Measurements from ENCODE around the gene SPEF1. TPM values are rescaled to one million over a fixed set of nuclear protein-coding genes. Genes with fewer than 3 reads are reported as not detected.

SPEF1 gene
- polyA plus RNA-seq, 3 donors: 0.09 TPM; not detected in 2

DNA sequence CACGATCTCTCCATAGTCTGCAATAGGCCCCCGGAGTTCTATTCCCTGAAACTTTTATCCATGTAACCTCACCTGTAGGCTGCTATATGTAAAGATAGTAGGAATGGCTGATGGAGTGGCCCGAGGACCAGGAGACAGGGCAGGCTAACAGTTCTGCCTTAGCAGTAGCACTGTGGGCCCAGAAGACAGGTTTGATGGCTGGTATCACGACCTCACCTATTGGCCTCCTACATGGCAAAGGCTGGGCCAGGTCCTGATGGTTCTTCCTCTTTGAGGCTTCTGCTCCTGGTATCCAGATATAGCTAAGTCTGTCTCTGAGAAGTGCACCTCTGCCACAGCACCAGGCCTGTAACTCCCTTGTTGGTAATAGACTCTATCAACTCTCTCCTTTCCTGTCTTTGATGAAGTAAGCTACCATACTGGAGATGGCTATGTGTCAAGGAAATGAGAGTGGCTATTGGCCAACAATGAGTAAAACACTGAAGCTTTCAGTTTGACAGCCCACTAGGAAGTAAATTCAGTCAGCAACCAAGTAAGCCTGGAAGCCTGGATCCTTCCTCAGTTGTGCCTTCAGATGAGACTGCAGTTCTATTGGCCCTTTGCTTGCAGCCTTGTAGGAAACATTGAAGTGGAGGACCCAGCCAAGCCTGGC, 5.7 kb downstream of the SPEF1 start:
- Histone ChIP-seq H3K4me1 (ENCODE audit: control insufficient read depth in 1 of 2, insufficient read depth in 2 of 2, low read length in 2 of 2) (peaks cover 19 to 21% of the 10 kb centered on the region in 2 donors), H3K27ac (ENCODE audit: low read depth in 1 of 2, low read length in 2 of 2) (no peak overlapping the region), H3K79me2 (ENCODE audit: insufficient read depth, low read length) (no peaks in the 10 kb centered on the region), H3K9ac (ENCODE audit: insufficient read depth, low read length, poor library complexity, severe bottlenecking) (no peak overlapping the region), H3K27me3 (ENCODE audit: control insufficient read depth in 2 of 2, insufficient read depth in 2 of 2, low read length in 2 of 2) (peaks cover 17 to 23% of the 10 kb centered on the region in 2 donors), H3K36me3 (replicated peaks in 1 of 2; ENCODE audit: control insufficient read depth in 1 of 2, insufficient read depth in 2 of 2, low read length in 2 of 2) (no peaks in the 10 kb centered on the region), H2AFZ (ENCODE audit: insufficient read depth, low read depth, low read length, poor library complexity, severe bottlenecking) (no peak overlapping the region), H4K20me1 (ENCODE audit: insufficient read depth, low read length) (no peaks in the 10 kb centered on the region), H3K4me2 (replicated peaks; ENCODE audit: extremely low read depth, low read length, poor library complexity, severe bottlenecking) (no peak overlapping the region), H3K9me3 (replicated peaks in 1 of 2; ENCODE audit: control insufficient read depth in 1 of 2, insufficient read depth in 1 of 2, low read length in 2 of 2) (peaks cover 10 to 14% of the 10 kb centered on the region in 2 donors), H3K4me3 (replicated peaks in 1 of 3; ENCODE audit: low read depth in 2 of 3, low read length in 3 of 3) (no peak overlapping the region)
- WGBS (ENCODE audit: insufficient coverage): 71% methylated on average over 1 of the region's 4 CpGs
- TF ChIP-seq, protein P1, sequence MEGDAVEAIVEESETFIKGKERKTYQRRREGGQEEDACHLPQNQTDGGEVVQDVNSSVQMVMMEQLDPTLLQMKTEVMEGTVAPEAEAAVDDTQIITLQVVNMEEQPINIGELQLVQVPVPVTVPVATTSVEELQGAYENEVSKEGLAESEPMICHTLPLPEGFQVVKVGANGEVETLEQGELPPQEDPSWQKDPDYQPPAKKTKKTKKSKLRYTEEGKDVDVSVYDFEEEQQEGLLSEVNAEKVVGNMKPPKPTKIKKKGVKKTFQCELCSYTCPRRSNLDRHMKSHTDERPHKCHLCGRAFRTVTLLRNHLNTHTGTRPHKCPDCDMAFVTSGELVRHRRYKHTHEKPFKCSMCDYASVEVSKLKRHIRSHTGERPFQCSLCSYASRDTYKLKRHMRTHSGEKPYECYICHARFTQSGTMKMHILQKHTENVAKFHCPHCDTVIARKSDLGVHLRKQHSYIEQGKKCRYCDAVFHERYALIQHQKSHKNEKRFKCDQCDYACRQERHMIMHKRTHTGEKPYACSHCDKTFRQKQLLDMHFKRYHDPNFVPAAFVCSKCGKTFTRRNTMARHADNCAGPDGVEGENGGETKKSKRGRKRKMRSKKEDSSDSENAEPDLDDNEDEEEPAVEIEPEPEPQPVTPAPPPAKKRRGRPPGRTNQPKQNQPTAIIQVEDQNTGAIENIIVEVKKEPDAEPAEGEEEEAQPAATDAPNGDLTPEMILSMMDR (IDR thresholded peaks at IDR 0.05): no peak
- peaks cover 26 to 34% (median 28%) of the 10 kb centered on the region in 3 donors for H3K27me3 Mint-ChIP-seq (ENCODE audit: low read depth in 3 of 3)
- peaks cover 0 to 19% (median 8%) of the 10 kb centered on the region in 7 donors for H3K9me3 Mint-ChIP-seq
- peak in 1 of 3 donors; percentile 18 for DNase-seq
- no peak overlapping the region for H3K4me3 Mint-ChIP-seq
- H3K4me1 Mint-ChIP-seq: peaks cover 33% of the 10 kb centered on the region
- no peak overlapping the region for H3K27ac Mint-ChIP-seq
- intact Hi-C loops (cut with micrococcal nuclease): no loop called here
- H3K36me3 Mint-ChIP-seq: peaks cover 3% of the 10 kb centered on the region in 2 donors

DNA sequence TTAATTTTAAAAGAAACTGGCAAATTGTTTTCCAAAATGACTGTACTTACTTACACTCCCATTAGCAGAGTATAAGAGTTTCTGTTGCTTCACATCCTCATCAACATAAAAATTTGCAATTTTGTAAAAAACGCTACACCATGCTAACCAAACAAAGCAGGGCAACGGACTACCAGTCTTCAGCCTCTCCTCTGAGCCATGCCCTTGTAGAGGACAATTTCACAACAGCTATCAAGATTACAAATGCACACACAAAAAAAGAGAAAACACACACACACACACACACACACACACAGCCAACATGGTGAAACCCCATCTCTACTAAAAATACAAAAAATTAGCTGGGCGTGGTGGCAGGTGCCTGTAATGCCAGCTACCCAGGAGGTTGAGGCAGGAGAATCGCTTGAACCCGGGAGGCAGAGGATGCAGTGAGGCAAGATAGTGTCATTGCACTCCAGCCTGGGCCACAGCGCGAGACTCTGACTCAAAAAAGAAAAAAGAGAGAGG, 9.6 kb downstream of the SPEF1 start:
- H3K79me2 ChIP-seq (ENCODE audit: insufficient read depth, low read length): peaks cover 11% of the 10 kb centered on the region
- H3K9me3 ChIP-seq (replicated peaks in 1 of 2; ENCODE audit: control insufficient read depth in 1 of 2, insufficient read depth in 1 of 2, low read length in 2 of 2): peaks cover 0 to 11% of the 10 kb centered on the region in 2 donors
- H3K36me3 ChIP-seq (replicated peaks in 1 of 2; ENCODE audit: control insufficient read depth in 1 of 2, insufficient read depth in 2 of 2, low read length in 2 of 2): no peaks in the 10 kb centered on the region
- peaks cover 27% of the 10 kb centered on the region for H3K4me1 Mint-ChIP-seq
- TF ChIP-seq, protein P1 (IDR thresholded peaks at IDR 0.05): no peak
- H3K9me3 Mint-ChIP-seq: peaks cover 0 to 13% (median 6%) of the 10 kb centered on the region in 7 donors
- 58% methylated on average over 2 of the region's 7 CpGs for WGBS (ENCODE audit: insufficient coverage)
- no peaks in the 10 kb centered on the region for H3K27me3 ChIP-seq (ENCODE audit: control insufficient read depth in 2 of 2, insufficient read depth in 2 of 2, low read length in 2 of 2)
- no peaks in the 10 kb centered on the region for H3K36me3 Mint-ChIP-seq
- intact Hi-C loops (cut with micrococcal nuclease): no loop called here
- no peak for DNase-seq
- H4K20me1 ChIP-seq (ENCODE audit: insufficient read depth, low read length): peaks cover 2% of the 10 kb centered on the region
- peaks cover 22 to 27% of the 10 kb centered on the region in 2 donors for H3K4me1 ChIP-seq (ENCODE audit: control insufficient read depth in 1 of 2, insufficient read depth in 2 of 2, low read length in 2 of 2)
- no peak overlapping the region for H3K4me2 ChIP-seq (replicated peaks; ENCODE audit: extremely low read depth, low read length, poor library complexity, severe bottlenecking)
- H3K27ac Mint-ChIP-seq: no peak overlapping the region
- no peak overlapping the region for H3K4me3 ChIP-seq (replicated peaks in 1 of 3; ENCODE audit: low read depth in 2 of 3, low read length in 3 of 3)
- no peak overlapping the region for H3K9ac ChIP-seq (ENCODE audit: insufficient read depth, low read length, poor library complexity, severe bottlenecking)
- H2AFZ ChIP-seq (ENCODE audit: insufficient read depth, low read depth, low read length, poor library complexity, severe bottlenecking): no peak overlapping the region
- peaks cover 0 to 2% (median 0%) of the 10 kb centered on the region in 3 donors for H3K27me3 Mint-ChIP-seq (ENCODE audit: low read depth in 3 of 3)
- H3K27ac ChIP-seq (ENCODE audit: low read depth in 1 of 2, low read length in 2 of 2): no peak overlapping the region
- H3K4me3 Mint-ChIP-seq: no peak overlapping the region
